ENCODE results near the gene TSPAN18. TPM values are rescaled to one million over a fixed set of nuclear protein-coding genes. Genes with fewer than 3 reads are reported as not detected.

TSPAN18 gene
- total RNA-seq, 6 donors from 2014 or later, result 8.2 to 48.6 (median 17.5) TPM

GRCh38 chr11:44940404-44940803 is 213.6 kb downstream of the TSPAN18 start:
- Histone ChIP-seq H3K36me3 (peaks cover 0 to 24% (median 4%) of the 10 kb centered on the region in 4 donors), H3K9me3 (no peaks in the 10 kb centered on the region), H3K4me3 (no peak overlapping the region), H3K4me1 (peaks cover 15 to 39% (median 33%) of the 10 kb centered on the region in 4 donors), H3K27ac (no peak overlapping the region), H3K27me3 (no peaks in the 10 kb centered on the region)
- TF ChIP-seq, protein P1, sequence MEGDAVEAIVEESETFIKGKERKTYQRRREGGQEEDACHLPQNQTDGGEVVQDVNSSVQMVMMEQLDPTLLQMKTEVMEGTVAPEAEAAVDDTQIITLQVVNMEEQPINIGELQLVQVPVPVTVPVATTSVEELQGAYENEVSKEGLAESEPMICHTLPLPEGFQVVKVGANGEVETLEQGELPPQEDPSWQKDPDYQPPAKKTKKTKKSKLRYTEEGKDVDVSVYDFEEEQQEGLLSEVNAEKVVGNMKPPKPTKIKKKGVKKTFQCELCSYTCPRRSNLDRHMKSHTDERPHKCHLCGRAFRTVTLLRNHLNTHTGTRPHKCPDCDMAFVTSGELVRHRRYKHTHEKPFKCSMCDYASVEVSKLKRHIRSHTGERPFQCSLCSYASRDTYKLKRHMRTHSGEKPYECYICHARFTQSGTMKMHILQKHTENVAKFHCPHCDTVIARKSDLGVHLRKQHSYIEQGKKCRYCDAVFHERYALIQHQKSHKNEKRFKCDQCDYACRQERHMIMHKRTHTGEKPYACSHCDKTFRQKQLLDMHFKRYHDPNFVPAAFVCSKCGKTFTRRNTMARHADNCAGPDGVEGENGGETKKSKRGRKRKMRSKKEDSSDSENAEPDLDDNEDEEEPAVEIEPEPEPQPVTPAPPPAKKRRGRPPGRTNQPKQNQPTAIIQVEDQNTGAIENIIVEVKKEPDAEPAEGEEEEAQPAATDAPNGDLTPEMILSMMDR (IDR thresholded peaks at IDR 0.05), result no peak
- TF ChIP-seq EP300 (IDR thresholded peaks at IDR 0.05) (no peak), POLR2A (IDR thresholded peaks at IDR 0.05) (no peak), POLR2AphosphoS5 (IDR thresholded peaks at IDR 0.05) (no peak)
- 62 to 86% methylated on average over 7 of the region's 7 CpGs for WGBS, 2 donors
- no peak for ATAC-seq (ENCODE audit: low FRiP score in 2 of 2)
- no peak for DNase-seq

- TF ChIP-seq POLR2AphosphoS5 (IDR thresholded peaks at IDR 0.05), result no peak
- no peak for TF ChIP-seq POLR2A (IDR thresholded peaks at IDR 0.05)
- TF ChIP-seq, protein P1 (IDR thresholded peaks at IDR 0.05), result no peak
- TF ChIP-seq EP300 (IDR thresholded peaks at IDR 0.05), result no peak
- H3K27me3 ChIP-seq, result no peaks in the 10 kb centered on the region
- peaks cover 15 to 44% (median 36%) of the 10 kb centered on the region in 4 donors for H3K4me1 ChIP-seq
- ATAC-seq (ENCODE audit: low FRiP score in 2 of 2), result no peak
- H3K4me3 ChIP-seq, result no peak overlapping the region
- DNase-seq, result no peak
- 91 to 92% methylated on average over 9 of the region's 9 CpGs for WGBS, 2 donors
- peaks cover 0 to 19% (median 2%) of the 10 kb centered on the region in 4 donors for H3K36me3 ChIP-seq
- no peaks in the 10 kb centered on the region for H3K9me3 ChIP-seq
- peak overlapping the region in 1 of 4 donors; percentile 19 for H3K27ac ChIP-seq
Measured at GRCh38 chr11:44940835-44941234, 214.1 kb downstream of the TSPAN18 start.

GRCh38 chr11:44941259-44942021 is 214.7 kb downstream of the TSPAN18 start:
- ATAC-seq (ENCODE audit: low FRiP score in 2 of 2) (no peak), DNase-seq (no peak)
- H3K27ac ChIP-seq, result peak overlapping the region in 1 of 4 donors; percentile 19
- no peaks in the 10 kb centered on the region for H3K9me3 ChIP-seq
- H3K36me3 ChIP-seq, result peaks cover 0 to 18% (median 2%) of the 10 kb centered on the region in 4 donors
- H3K27me3 ChIP-seq, result no peaks in the 10 kb centered on the region
- H3K4me3 ChIP-seq, result no peak overlapping the region
- TF ChIP-seq POLR2AphosphoS5 (IDR thresholded peaks at IDR 0.05), result no peak
- TF ChIP-seq, protein P1 (IDR thresholded peaks at IDR 0.05), result no peak
- no peak for TF ChIP-seq POLR2A (IDR thresholded peaks at IDR 0.05)
- TF ChIP-seq EP300 (IDR thresholded peaks at IDR 0.05), result no peak
- 74 to 82% methylated on average over 9 to 12 of the region's 12 CpGs for WGBS, 2 donors
- H3K4me1 ChIP-seq, result peaks cover 15 to 46% (median 37%) of the 10 kb centered on the region in 4 donors

- no peak for DNase-seq
- no peak for ATAC-seq (ENCODE audit: low FRiP score in 2 of 2)
- WGBS, 2 donors, result 84 to 91% methylated on average over 4 to 10 of the region's 10 CpGs
- Histone ChIP-seq H3K36me3 (peaks cover 0 to 12% (median 0%) of the 10 kb centered on the region in 4 donors), H3K27ac (peak overlapping the region in 1 of 4 donors; percentile 23), H3K4me3 (no peak overlapping the region), H3K27me3 (no peaks in the 10 kb centered on the region), H3K9me3 (no peaks in the 10 kb centered on the region), H3K4me1 (peaks cover 17 to 51% (median 38%) of the 10 kb centered on the region in 4 donors)
- TF ChIP-seq POLR2AphosphoS5 (IDR thresholded peaks at IDR 0.05) (no peak), POLR2A (IDR thresholded peaks at IDR 0.05) (no peak), EP300 (IDR thresholded peaks at IDR 0.05) (no peak)
- TF ChIP-seq, protein P1 (IDR thresholded peaks at IDR 0.05), result no peak
Measured at GRCh38 chr11:44942029-44942955, 215.5 kb downstream of the TSPAN18 start.
